Thoracic aorta (tissue), 2 donors: ENCODE results near the gene NELL1. TPM values are rescaled to one million over a fixed set of nuclear protein-coding genes. Genes with fewer than 3 reads are reported as not detected.

Experiments
- ATAC-seq: fragments of 150-250 bp; one replicate; pipeline ENCODE4 v1.8.0; 2017; ENCODE audit warnings: low read depth; ENCODE audit not compliant: insufficient number of reproducible peaks, low FRiP score
- DNase-seq: peaks from one replicate; pipeline ENCODE4 v3.0.0-alpha.2; 2020; ENCODE audit warnings: low spot score
- H3K27ac ChIP-seq, 2 donors: fragments of 200-600 bp; sonication (generic); 1 replicate in 1 of 2; 2 replicates in 1 of 2; pipeline ENCODE4 v1.5.1; 2016; ENCODE audit warnings: mild to moderate bottlenecking in 2 of 2, moderate library complexity in 2 of 2
- H3K27me3 ChIP-seq: fragments of 200-600 bp; sonication (generic); replicated peaks from 2 replicates; pipeline ENCODE4 v1.6.0; 2016; ENCODE audit warnings: mild to moderate bottlenecking; ENCODE audit not compliant: insufficient read depth
- H3K36me3 ChIP-seq: fragments of 200-600 bp; sonication (generic); one replicate; pipeline ENCODE4 v1.5.1; 2016
- H3K4me1 ChIP-seq, 2 donors: fragments of 200-600 bp; sonication (generic); 1 replicate in 1 of 2; 2 replicates in 1 of 2; pipeline versions ENCODE4 v1.5.1 to v1.6.0; 2016; ENCODE audit warnings: low read depth in 2 of 2, mild to moderate bottlenecking in 1 of 2; ENCODE audit not compliant: control insufficient read depth in 1 of 2
- H3K4me3 ChIP-seq: fragments of 200-600 bp; sonication (generic); 2 replicates; pipeline ENCODE4 v1.5.1; 2016; ENCODE audit warnings: mild to moderate bottlenecking
- H3K9me3 ChIP-seq: fragments of 200-600 bp; sonication (generic); 2 replicates; pipeline ENCODE4 v1.5.1; 2016
- total RNA-seq, 2 donors: library from RNA; depleted of rRNA; stranded (reverse); fragments of >200 nt; gene quantifications; one replicate each; pipeline versions ENCODE4 v1.1.0 to v1.2.3, GENCODE V29; 2016
- TF ChIP-seq, protein P1 (sequence below): fragments of 200-600 bp; sonication (generic); IDR thresholded peaks from one replicate; pipeline ENCODE4 v1.5.1; 2019; ENCODE audit warnings: antibody characterized with exemption

Gene NELL1
- total RNA-seq, 2 donors from 2014 or later: 0.78 TPM; not detected in 1

DNA sequence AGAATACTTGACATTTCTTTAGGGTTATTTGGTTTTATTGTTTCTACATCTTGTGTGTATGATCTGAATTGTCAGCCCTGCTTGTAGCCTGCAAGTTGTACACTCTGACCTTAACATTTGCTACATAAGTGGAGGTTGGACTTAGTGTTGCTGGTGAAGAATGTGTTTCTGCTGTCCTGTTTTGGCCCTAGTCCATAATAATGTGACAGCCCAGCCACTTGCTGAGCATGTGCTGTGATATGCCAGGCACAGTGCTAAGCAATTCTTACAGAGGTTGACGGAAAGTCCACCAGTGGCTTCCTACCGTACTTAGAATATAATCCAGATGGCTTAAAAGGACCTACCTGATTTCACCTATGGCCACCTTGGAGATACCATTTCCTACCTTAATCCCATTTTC is 526.6 kb downstream of the NELL1 start:
- DNase-seq: no peak
- Histone ChIP-seq H3K4me3 (no peak overlapping the region), H3K27me3 (no peaks in the 10 kb centered on the region), H3K27ac (no peak overlapping the region), H3K4me1 (no peaks in the 10 kb centered on the region), H3K36me3 (no peaks in the 10 kb centered on the region), H3K9me3 (no peaks in the 10 kb centered on the region)
- no peak for ATAC-seq
- TF ChIP-seq, protein P1, sequence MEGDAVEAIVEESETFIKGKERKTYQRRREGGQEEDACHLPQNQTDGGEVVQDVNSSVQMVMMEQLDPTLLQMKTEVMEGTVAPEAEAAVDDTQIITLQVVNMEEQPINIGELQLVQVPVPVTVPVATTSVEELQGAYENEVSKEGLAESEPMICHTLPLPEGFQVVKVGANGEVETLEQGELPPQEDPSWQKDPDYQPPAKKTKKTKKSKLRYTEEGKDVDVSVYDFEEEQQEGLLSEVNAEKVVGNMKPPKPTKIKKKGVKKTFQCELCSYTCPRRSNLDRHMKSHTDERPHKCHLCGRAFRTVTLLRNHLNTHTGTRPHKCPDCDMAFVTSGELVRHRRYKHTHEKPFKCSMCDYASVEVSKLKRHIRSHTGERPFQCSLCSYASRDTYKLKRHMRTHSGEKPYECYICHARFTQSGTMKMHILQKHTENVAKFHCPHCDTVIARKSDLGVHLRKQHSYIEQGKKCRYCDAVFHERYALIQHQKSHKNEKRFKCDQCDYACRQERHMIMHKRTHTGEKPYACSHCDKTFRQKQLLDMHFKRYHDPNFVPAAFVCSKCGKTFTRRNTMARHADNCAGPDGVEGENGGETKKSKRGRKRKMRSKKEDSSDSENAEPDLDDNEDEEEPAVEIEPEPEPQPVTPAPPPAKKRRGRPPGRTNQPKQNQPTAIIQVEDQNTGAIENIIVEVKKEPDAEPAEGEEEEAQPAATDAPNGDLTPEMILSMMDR: no peak

DNA sequence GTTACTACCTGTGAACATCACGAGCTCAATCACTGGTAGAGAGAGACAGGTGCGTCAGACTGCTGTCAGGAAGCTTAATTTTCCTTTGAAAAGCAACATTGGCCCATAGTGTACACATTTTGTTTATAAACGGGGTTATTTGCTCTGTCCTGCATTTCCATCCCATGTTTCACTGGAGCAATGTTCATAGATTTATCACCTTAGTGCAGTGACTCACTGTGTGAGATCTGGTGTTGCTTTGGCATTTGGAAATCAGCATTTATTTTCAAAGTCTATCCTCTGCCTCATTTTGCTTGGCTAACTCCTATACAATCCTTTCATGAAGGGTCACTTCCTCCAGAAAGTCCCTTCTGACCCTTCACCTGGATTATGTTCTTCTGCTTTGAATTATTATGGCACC is 529.1 kb downstream of the NELL1 start:
- Histone ChIP-seq H3K36me3 (no peaks in the 10 kb centered on the region), H3K4me3 (no peak overlapping the region), H3K4me1 (no peaks in the 10 kb centered on the region), H3K27ac (no peak overlapping the region), H3K27me3 (no peaks in the 10 kb centered on the region), H3K9me3 (no peaks in the 10 kb centered on the region)
- DNase-seq (no peak), ATAC-seq (no peak)
- TF ChIP-seq, protein P1: no peak

DNA sequence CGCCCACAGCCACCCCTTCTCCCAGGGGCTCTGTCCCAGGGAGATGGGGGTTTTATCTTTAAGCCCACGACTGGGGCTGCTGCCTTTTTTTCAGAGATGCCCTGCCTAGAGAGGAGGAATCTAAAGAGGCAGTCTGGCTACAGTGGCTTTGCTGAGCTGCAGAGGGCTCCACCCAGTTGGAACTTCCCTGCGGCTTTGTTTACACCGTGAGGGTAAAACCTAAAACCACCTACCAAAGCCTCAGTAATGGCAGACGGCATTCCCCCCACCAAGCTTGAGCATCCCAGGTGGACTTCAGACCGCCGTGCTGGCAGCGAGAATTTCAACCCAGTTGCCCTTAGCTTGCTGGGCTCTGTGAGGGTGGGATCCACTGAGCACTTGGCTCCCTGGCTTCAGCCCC is 535.8 kb downstream of the NELL1 start:
- TF ChIP-seq, protein P1: no peak
- H3K27me3 ChIP-seq: no peaks in the 10 kb centered on the region
- H3K4me3 ChIP-seq: no peak overlapping the region
- DNase-seq (no peak), ATAC-seq (no peak)
- no peaks in the 10 kb centered on the region for H3K4me1 ChIP-seq
- H3K36me3 ChIP-seq: no peaks in the 10 kb centered on the region
- no peaks in the 10 kb centered on the region for H3K9me3 ChIP-seq
- H3K27ac ChIP-seq: no peak overlapping the region

DNA sequence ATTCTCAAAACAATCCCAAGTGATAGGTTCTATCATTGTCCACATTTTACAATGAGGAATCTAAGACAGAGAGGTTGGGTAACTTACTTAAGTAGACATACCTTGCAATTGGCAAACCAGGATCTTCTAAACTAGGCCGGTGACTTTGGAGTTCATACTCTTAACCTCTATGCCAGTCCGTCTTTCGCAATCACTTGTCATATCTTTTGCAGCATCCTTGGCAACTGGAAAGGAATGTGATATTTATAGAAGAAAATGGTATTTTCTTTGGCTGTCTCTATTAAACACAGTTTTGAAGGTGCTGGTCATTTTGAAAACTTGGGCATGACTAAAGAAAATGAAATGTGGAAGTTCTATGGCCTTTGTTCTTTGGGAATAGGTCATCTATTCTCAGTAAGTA is 556.5 kb downstream of the NELL1 start:
- Histone ChIP-seq H3K27me3 (no peaks in the 10 kb centered on the region), H3K9me3 (no peaks in the 10 kb centered on the region), H3K27ac (no peak overlapping the region), H3K4me3 (no peak overlapping the region), H3K36me3 (no peaks in the 10 kb centered on the region), H3K4me1 (no peaks in the 10 kb centered on the region)
- TF ChIP-seq, protein P1: no peak
- no peak for DNase-seq
- ATAC-seq: no peak

DNA sequence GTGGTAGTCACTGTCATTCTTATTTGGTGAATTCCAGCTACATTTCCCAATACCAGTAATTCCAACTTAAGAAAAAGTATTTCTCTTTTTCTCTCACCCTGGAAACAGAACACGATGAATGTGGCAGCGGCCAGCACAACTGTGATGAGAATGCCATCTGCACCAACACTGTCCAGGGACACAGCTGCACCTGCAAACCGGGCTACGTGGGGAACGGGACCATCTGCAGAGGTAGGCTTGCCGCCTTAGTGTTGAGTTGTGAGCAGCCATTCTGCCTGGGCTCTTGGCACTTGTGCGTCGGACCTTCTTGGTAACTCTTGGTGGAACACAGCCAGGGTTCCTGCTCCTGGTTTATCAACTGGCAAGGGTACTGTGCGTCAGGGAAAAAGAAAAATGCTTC is 559.8 kb downstream of the NELL1 start:
- no peak overlapping the region for H3K4me3 ChIP-seq
- no peaks in the 10 kb centered on the region for H3K27me3 ChIP-seq
- no peaks in the 10 kb centered on the region for H3K4me1 ChIP-seq
- no peak overlapping the region for H3K27ac ChIP-seq
- TF ChIP-seq, protein P1: no peak
- ATAC-seq (no peak), DNase-seq (no peak)
- H3K9me3 ChIP-seq: no peaks in the 10 kb centered on the region
- H3K36me3 ChIP-seq: no peaks in the 10 kb centered on the region
